Inflammatory macrophage treated with lipopolysaccharide for 1 hour (primary cell): ENCODE data around the gene HSPA2.

Experiments
- DNase-seq, 2 donors: peaks; one replicate each; pipeline ENCODE4 v3.0.0-alpha.2; 2020 to 2022

The HSPA2 gene

GRCh38 chr14:64540208-64541202 is at the start of gene HSPA2:
Gene HSPA2 (plus strand): TSS chr14:64540741. CDS start chr14:64540850, 109 bp downstream.
- peak; percentile 99 to 100 for DNase-seq

GRCh38 chr14:64491637-64492036 is 48.9 kb upstream of the HSPA2 start:
- DNase-seq, result no peak

GRCh38 chr14:64493455-64493854 is 47.1 kb upstream of the HSPA2 start:
- DNase-seq, result no peak

GRCh38 chr14:64495252-64495651 is 45.3 kb upstream of the HSPA2 start:
- DNase-seq, result no peak

GRCh38 chr14:64496764-64497163 is 43.8 kb upstream of the HSPA2 start:
- DNase-seq, result no peak

- no peak for DNase-seq
Measured at GRCh38 chr14:64500088-64500487, 40.5 kb upstream of the HSPA2 start.

GRCh38 chr14:64501411-64502171 is 39.0 kb upstream of the HSPA2 start:
- DNase-seq, result peak in 1 of 2 donors; percentile 32

GRCh38 chr14:64502456-64502855 is 38.1 kb upstream of the HSPA2 start:
- no peak for DNase-seq

- DNase-seq, result no peak
Measured at GRCh38 chr14:64502887-64503433, 37.6 kb upstream of the HSPA2 start.

- peak; percentile 93 to 96 for DNase-seq
Measured at GRCh38 chr14:64503434-64504309, 36.9 kb upstream of the HSPA2 start, which contains the start of gene ZBTB25. Gene ZBTB25 (minus strand): TSS chr14:64503838. CDS start chr14:64490533, 13,305 bp downstream.

GRCh38 chr14:64504310-64504896 is 36.1 kb upstream of the HSPA2 start, which contains the start of gene ZBTB1:
Gene ZBTB1 (plus strand): TSS chr14:64504770. CDS start chr14:64521505, 16,735 bp downstream.
- DNase-seq, result peak; percentile 85 to 95

GRCh38 chr14:64504897-64505794 is 35.4 kb upstream of the HSPA2 start:
- DNase-seq, result peak; percentile 86 to 88

- DNase-seq, result peak in 1 of 2 donors; percentile 56
Measured at GRCh38 chr14:64506721-64507120, 33.8 kb upstream of the HSPA2 start.

- no peak for DNase-seq
Measured at GRCh38 chr14:64507376-64508156, 33.0 kb upstream of the HSPA2 start.

- DNase-seq, result no peak
Measured at GRCh38 chr14:64508215-64508776, 32.2 kb upstream of the HSPA2 start.

GRCh38 chr14:64509036-64509435 is 31.5 kb upstream of the HSPA2 start:
- no peak for DNase-seq

- peak; percentile 67 to 90 for DNase-seq
Measured at GRCh38 chr14:64510825-64511671, 29.5 kb upstream of the HSPA2 start.

GRCh38 chr14:64513271-64513670 is 27.3 kb upstream of the HSPA2 start:
- DNase-seq, result no peak
